Adrenal gland (tissue), 5 donors: ENCODE data around the gene DNASE1L2.

Experiments used
- CTCF ChIP-seq, 6 experiments: fragments of 450-650 bp in 4 of 6; fragments of 200-600 bp in 2 of 6; sonication (generic) in 1 of 6; IDR thresholded peaks; 1 replicate in 5 of 6; 2 replicates in 1 of 6; pipeline versions ENCODE4 v1.5.1 to v1.8.0; 2016 to 2021; ENCODE audit warnings: antibody characterized with exemption in 6 of 6, mild to moderate bottlenecking in 2 of 6, moderate library complexity in 1 of 6
- POLR2A ChIP-seq, 2 donors: fragments of 450-650 bp; IDR thresholded peaks; one replicate each; pipeline ENCODE4 v1.6.1; 2017; ENCODE audit warnings: antibody characterized with exemption in 2 of 2, mild to moderate bottlenecking in 2 of 2, moderate library complexity in 1 of 2
- donor health status: DM: no; HTN: no; CAD: no.

- TF ChIP-seq CTCF (IDR thresholded peaks at IDR 0.05) = no peak
- no peak for TF ChIP-seq POLR2A (IDR thresholded peaks at IDR 0.05)
Observed at GRCh38 chr16:2230376-2230775, 5.9 kb upstream of the DNASE1L2 start.
